CD4-positive, alpha-beta T cell (primary cell): ENCODE data around the gene NEO1. TPM values are rescaled to one million over a fixed set of nuclear protein-coding genes. Genes with fewer than 3 reads are reported as not detected.

Experiments
- ATAC-seq: fragments of 200-7000 bp; cut with Tn5 transposase; one replicate; pipeline ENCODE4 v1.10.0; 2022; ENCODE audit warnings: mild to moderate bottlenecking; ENCODE audit not compliant: poor library complexity
- CTCF ChIA-PET: fragments of 350-600 bp; sonication (Branson Sonifier 250); formaldehyde crosslinking; loops from one replicate; lab custom pipeline; 2021; ENCODE audit warnings: antibody characterized with exemption, inconsistent platforms; lab: Charles Lee
- POLR2A ChIA-PET: fragments of 350-600 bp; sonication (Branson Sonifier 250); formaldehyde crosslinking; loops from one replicate; lab custom pipeline; 2021; ENCODE audit warnings: antibody characterized with exemption, inconsistent platforms; lab: Charles Lee
- DNase-seq, 14 experiments: peaks; one replicate each; pipeline ENCODE4 v3.0.0-alpha.2; 2013 to 2020; ENCODE audit warnings: mixed read lengths in 2 of 14
- H3K27ac ChIP-seq, 2 donors: one replicate each; pipeline versions ENCODE4 v1.5.1 to v1.7.0; 2013; ENCODE audit warnings: low read length in 2 of 2, low read depth in 1 of 2, mild to moderate bottlenecking in 1 of 2
- H3K27me3 ChIP-seq, 2 experiments: 1 replicate in 1 of 2; 2 replicates in 1 of 2; pipeline versions ENCODE4 v1.6.1 to v1.7.0; 2013; ENCODE audit warnings: low read length in 2 of 2, control low read depth in 1 of 2, mild to moderate bottlenecking in 1 of 2, moderate library complexity in 1 of 2; ENCODE audit not compliant: insufficient read depth in 2 of 2, control insufficient read depth in 1 of 2
- H3K36me3 ChIP-seq: one replicate; pipeline ENCODE4 v1.6.1; 2013; ENCODE audit warnings: low read length, control low read depth; ENCODE audit not compliant: insufficient read depth
- H3K4me1 ChIP-seq: one replicate; pipeline ENCODE4 v1.6.1; 2013; ENCODE audit warnings: low read length, control low read depth; ENCODE audit not compliant: insufficient read depth
- H3K4me3 ChIP-seq: one replicate; pipeline ENCODE4 v1.5.1; 2013; ENCODE audit warnings: mild to moderate bottlenecking, low read length, moderate library complexity
- H3K9me3 ChIP-seq, 2 experiments: 1 replicate in 1 of 2; 2 replicates in 1 of 2; pipeline versions ENCODE4 v1.6.1 to v1.7.0; 2013; ENCODE audit warnings: low read length in 2 of 2, mild to moderate bottlenecking in 2 of 2, control low read depth in 1 of 2, moderate library complexity in 1 of 2; ENCODE audit not compliant: control insufficient read depth in 1 of 2, insufficient read depth in 1 of 2
- H3K27ac Mint-ChIP-seq: one replicate; pipeline ENCODE4 v1.8.0; 2020; ENCODE audit warnings: mixed read lengths
- H3K27me3 Mint-ChIP-seq: one replicate; pipeline ENCODE4 v1.8.0; 2021; ENCODE audit warnings: mixed read lengths
- H3K36me3 Mint-ChIP-seq: one replicate; pipeline ENCODE4 v1.8.0; 2021; ENCODE audit warnings: low read depth, mixed read lengths
- H3K4me1 Mint-ChIP-seq: one replicate; pipeline ENCODE4 v1.8.0; 2021; ENCODE audit warnings: low read depth, mixed read lengths
- H3K4me3 Mint-ChIP-seq: one replicate; pipeline ENCODE4 v1.8.0; 2020; ENCODE audit warnings: mild to moderate bottlenecking, mixed read lengths
- H3K9me3 Mint-ChIP-seq: one replicate; pipeline ENCODE4 v1.8.0; 2020; ENCODE audit warnings: mixed read lengths
- CTCF ChIP-seq: fragments of 200-600 bp; IDR thresholded peaks from one replicate; pipeline ENCODE4 v1.8.0; 2022; ENCODE audit warnings: antibody characterized with exemption, mild to moderate bottlenecking
- intact Hi-C, 2 experiments: fragments of 100-400 bp; cut with DNase I in 1 of 2; cut with micrococcal nuclease in 1 of 2; formaldehyde crosslinking; loops; one replicate each; pipeline versions ENCODE4 v1.15.1 to v1.9.0; 2023 to 2025; cut with DNase I, micrococcal nuclease
- total RNA-seq, 174 experiments: library from RNA in 2 of 174; stranded (reverse) in 2 of 174; gene quantifications; one replicate each; pipeline ENCODE4 v1.2.3 and lab custom pipeline; 2021 to 2026

The NEO1 gene
- total RNA-seq, 2 experiments from 2014 or later: 6.0 to 8.0 TPM

- ATAC-seq (no peak), DNase-seq (no peak)
- Histone ChIP-seq H3K4me3 (no peak overlapping the region), H3K36me3 (no peaks in the 10 kb centered on the region), H3K27me3 (no peaks in the 10 kb centered on the region), H3K9me3 (no peaks in the 10 kb centered on the region), H3K27ac (no peak overlapping the region), H3K4me1 (no peaks in the 10 kb centered on the region)
- TF ChIP-seq CTCF: no peak
- peaks cover 31% of the 10 kb centered on the region for H3K36me3 Mint-ChIP-seq
- no peaks in the 10 kb centered on the region for H3K9me3 Mint-ChIP-seq
- H3K4me1 Mint-ChIP-seq: no peaks in the 10 kb centered on the region
- intact Hi-C loops: no loop called here
- POLR2A ChIA-PET: no interaction called here
- no peak overlapping the region for H3K4me3 Mint-ChIP-seq
- H3K27me3 Mint-ChIP-seq: no peaks in the 10 kb centered on the region
- H3K27ac Mint-ChIP-seq: no peak overlapping the region
- CTCF ChIA-PET: interaction anchor here (0.9 kb wide), 1 partner anchor 17 kb away, joined by 4 read pairs; no protein-coding TSS in a partner anchor
Measured at GRCh38 chr15:73258271-73259108, 206.2 kb downstream of the NEO1 start.

- H3K36me3 ChIP-seq: no peaks in the 10 kb centered on the region
- Mint-ChIP-seq H3K27me3 (no peaks in the 10 kb centered on the region), H3K4me3 (no peak overlapping the region), H3K27ac (no peak overlapping the region), H3K36me3 (peaks cover 21% of the 10 kb centered on the region), H3K9me3 (no peaks in the 10 kb centered on the region), H3K4me1 (no peaks in the 10 kb centered on the region)
- no peak for ATAC-seq
- H3K9me3 ChIP-seq: no peaks in the 10 kb centered on the region
- no peaks in the 10 kb centered on the region for H3K27me3 ChIP-seq
- no peak for DNase-seq
- POLR2A ChIA-PET: no interaction called here
- H3K4me1 ChIP-seq: no peaks in the 10 kb centered on the region
- no peak overlapping the region for H3K4me3 ChIP-seq
- H3K27ac ChIP-seq: no peak overlapping the region
- intact Hi-C loops: loop anchor here in 1 of 2 experiments (2.0 kb wide), 1 partner anchor 24 kb away; no protein-coding TSS in a partner anchor
- CTCF ChIA-PET: interaction anchor here (0.9 to 1.4 kb wide), 6 partner anchors 10 to 24 kb away, joined by 3 to 9 read pairs (median 5); no protein-coding TSS in a partner anchor
- no peak for TF ChIP-seq CTCF
Measured at GRCh38 chr15:73264881-73265280, 212.6 kb downstream of the NEO1 start.

GRCh38 chr15:73265536-73266153 lies 213.4 kb downstream of the NEO1 start:
- peak; percentile 14 to 63 (median 32) for DNase-seq
- POLR2A ChIA-PET: no interaction called here

More at GRCh38 chr15:73265536-73266153, 213.4 kb downstream of the NEO1 start:
- intact Hi-C loops: loop anchor here in 1 of 2 experiments (2.0 kb wide), 1 partner anchor 25 kb away; no protein-coding TSS in a partner anchor
- TF ChIP-seq CTCF: peak; percentile 68
- no peaks in the 10 kb centered on the region for H3K9me3 Mint-ChIP-seq
- H3K4me3 ChIP-seq: no peak overlapping the region
- CTCF ChIA-PET: interaction anchor here (0.8 to 1.4 kb wide), 11 partner anchors 8 to 28 kb away, joined by 3 to 9 read pairs (median 5); no protein-coding TSS in a partner anchor
- no peaks in the 10 kb centered on the region for H3K27me3 Mint-ChIP-seq
- peak; percentile 72 for ATAC-seq
- H3K9me3 ChIP-seq: no peaks in the 10 kb centered on the region
- peaks cover 5% of the 10 kb centered on the region for H3K36me3 ChIP-seq
- H3K4me1 ChIP-seq: no peaks in the 10 kb centered on the region
- H3K27ac Mint-ChIP-seq: no peak overlapping the region
- no peaks in the 10 kb centered on the region for H3K4me1 Mint-ChIP-seq
- peaks cover 20% of the 10 kb centered on the region for H3K36me3 Mint-ChIP-seq
- H3K4me3 Mint-ChIP-seq: no peak overlapping the region
- no peaks in the 10 kb centered on the region for H3K27me3 ChIP-seq
- no peak overlapping the region for H3K27ac ChIP-seq
